Stimulated activated CD8-positive, alpha-beta memory T cell treated with anti-CD3 and anti-CD28 coated beads, Interleukin-12 subunit alpha, Interleukin-12 subunit beta, amount 100 ng/mL, for 4 hours (primary cell): ENCODE measurements around the gene SHQ1.

Experiments used
- DNase-seq: peaks from one replicate; pipeline ENCODE4 v3.0.0-alpha.2; 2020; ENCODE audit warnings: low read depth

SHQ1 gene

GRCh38 chr3:72848703-72849081 is 447 bp upstream of the SHQ1 start:
- DNase-seq = no peak

- no peak for DNase-seq
Observed at GRCh38 chr3:72847282-72847681, 963 bp downstream of the SHQ1 start.

- no peak for DNase-seq
Observed at GRCh38 chr3:72846166-72846565, 2.1 kb downstream of the SHQ1 start.

- no peak for DNase-seq
Observed at GRCh38 chr3:72844436-72844993, 3.7 kb downstream of the SHQ1 start.

GRCh38 chr3:72839057-72839456 is 9.2 kb downstream of the SHQ1 start:
- DNase-seq = no peak

- no peak for DNase-seq
Observed at GRCh38 chr3:72836923-72837322, 11.3 kb downstream of the SHQ1 start.

- DNase-seq = no peak
Observed at GRCh38 chr3:72836416-72836815, 11.8 kb downstream of the SHQ1 start.

GRCh38 chr3:72830452-72831223 is 17.6 kb downstream of the SHQ1 start:
- DNase-seq = no peak

- DNase-seq = no peak
Observed at GRCh38 chr3:72829701-72830100, 18.5 kb downstream of the SHQ1 start.

GRCh38 chr3:72821161-72821781 is 27.0 kb downstream of the SHQ1 start:
- DNase-seq = no peak

GRCh38 chr3:72820415-72820814 is 27.8 kb downstream of the SHQ1 start:
- DNase-seq = no peak

- DNase-seq = no peak
Observed at GRCh38 chr3:72818905-72819304, 29.3 kb downstream of the SHQ1 start.

- no peak for DNase-seq
Observed at GRCh38 chr3:72818092-72818773, 30.0 kb downstream of the SHQ1 start.

- no peak for DNase-seq
Observed at GRCh38 chr3:72816862-72817355, 31.3 kb downstream of the SHQ1 start.

- DNase-seq = no peak
Observed at GRCh38 chr3:72814308-72814707, 33.9 kb downstream of the SHQ1 start.

GRCh38 chr3:72812201-72812600 is 36.0 kb downstream of the SHQ1 start:
- no peak for DNase-seq

GRCh38 chr3:72811571-72811970 is 36.7 kb downstream of the SHQ1 start:
- no peak for DNase-seq

- DNase-seq = no peak
Observed at GRCh38 chr3:72810659-72811434, 37.4 kb downstream of the SHQ1 start.

- no peak for DNase-seq
Observed at GRCh38 chr3:72810063-72810462, 38.2 kb downstream of the SHQ1 start.

GRCh38 chr3:72804361-72804760 is 43.9 kb downstream of the SHQ1 start:
- no peak for DNase-seq

- no peak for DNase-seq
Observed at GRCh38 chr3:72803573-72803972, 44.7 kb downstream of the SHQ1 start.

- DNase-seq = no peak
Observed at GRCh38 chr3:72802001-72802400, 46.2 kb downstream of the SHQ1 start.
